HFFc6 (cell line): Measurements from ENCODE around the gene SLAIN2. TPM values are rescaled to one million over a fixed set of nuclear protein-coding genes. Genes with fewer than 3 reads are reported as not detected.

Source experiments
- DNase-seq: peaks from one replicate; pipeline ENCODE4 v3.0.0-alpha.2; 2018
- H3K27ac Mint-ChIP-seq: 2 replicates; pipeline ENCODE4 v1.8.0; 2020; ENCODE audit warnings: mild to moderate bottlenecking, mixed read lengths
- H3K27me3 Mint-ChIP-seq: 2 replicates; pipeline ENCODE4 v1.8.0; 2021; ENCODE audit warnings: mild to moderate bottlenecking, moderate library complexity, mixed read lengths; ENCODE audit not compliant: insufficient read depth
- H3K36me3 Mint-ChIP-seq: 2 replicates; pipeline ENCODE4 v1.8.0; 2021; ENCODE audit warnings: low read depth, mixed read lengths
- H3K4me1 Mint-ChIP-seq: 2 replicates; pipeline ENCODE4 v1.8.0; 2020; ENCODE audit warnings: low read depth, mixed read lengths
- H3K4me3 Mint-ChIP-seq: 2 replicates; pipeline ENCODE4 v1.8.0; 2020; ENCODE audit warnings: mild to moderate bottlenecking, moderate library complexity, mixed read lengths
- H3K9me3 Mint-ChIP-seq: 2 replicates; pipeline ENCODE4 v1.8.0; 2020; ENCODE audit warnings: mild to moderate bottlenecking, mixed read lengths
- total RNA-seq, 6 experiments: library from RNA; stranded (reverse); fragmentation: NEBNext Ultra II Directional; extraction: Animal tissue kit (Norgen Biotek cat#: 25700); gene quantifications; 2 replicates in 1 of 6; 3 replicates in 5 of 6; pipeline ENCODE4 v1.2.3, GENCODE V29; 2021
- TF ChIP-seq, protein P1 (sequence below): fragments of 200-600 bp; sonication (generic); IDR thresholded peaks from 2 replicates; pipeline ENCODE4 v1.5.0; 2021; ENCODE audit warnings: antibody characterized with exemption, mild to moderate bottlenecking

Gene SLAIN2
- total RNA-seq, 6 experiments from 2014 or later = 93.7 to 136 (median 114) TPM

DNA sequence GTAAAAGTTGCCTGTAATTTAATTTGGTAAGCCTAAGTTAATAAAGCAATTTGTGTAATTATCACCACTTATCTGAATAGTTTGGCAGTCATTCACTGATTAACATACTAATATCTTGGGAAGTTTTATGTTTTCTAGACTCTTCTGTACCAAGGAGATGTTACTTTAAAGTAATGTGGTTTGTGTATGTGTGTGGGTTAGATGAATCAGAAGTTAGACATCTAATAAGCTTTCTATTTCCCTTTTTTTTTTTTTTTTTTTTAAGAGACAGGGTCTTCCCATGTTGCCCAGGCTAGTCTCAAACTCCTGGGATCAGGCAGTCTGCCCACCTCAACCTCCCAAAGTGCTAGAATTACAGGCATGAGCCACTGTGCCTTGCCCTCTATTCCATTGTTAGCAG is 5.3 kb downstream of the SLAIN2 start:
- peak overlapping the region; percentile 66 for H3K4me3 Mint-ChIP-seq
- peak overlapping the region; percentile 78 for H3K27ac Mint-ChIP-seq
- H3K27me3 Mint-ChIP-seq = peaks cover 2% of the 10 kb centered on the region; the same call in 1 of the 2 replicates
- H3K9me3 Mint-ChIP-seq = no peaks in the 10 kb centered on the region
- DNase-seq = no peak
- H3K36me3 Mint-ChIP-seq = peaks cover 7% of the 10 kb centered on the region
- H3K4me1 Mint-ChIP-seq = peaks cover 70% of the 10 kb centered on the region
- TF ChIP-seq, protein P1, sequence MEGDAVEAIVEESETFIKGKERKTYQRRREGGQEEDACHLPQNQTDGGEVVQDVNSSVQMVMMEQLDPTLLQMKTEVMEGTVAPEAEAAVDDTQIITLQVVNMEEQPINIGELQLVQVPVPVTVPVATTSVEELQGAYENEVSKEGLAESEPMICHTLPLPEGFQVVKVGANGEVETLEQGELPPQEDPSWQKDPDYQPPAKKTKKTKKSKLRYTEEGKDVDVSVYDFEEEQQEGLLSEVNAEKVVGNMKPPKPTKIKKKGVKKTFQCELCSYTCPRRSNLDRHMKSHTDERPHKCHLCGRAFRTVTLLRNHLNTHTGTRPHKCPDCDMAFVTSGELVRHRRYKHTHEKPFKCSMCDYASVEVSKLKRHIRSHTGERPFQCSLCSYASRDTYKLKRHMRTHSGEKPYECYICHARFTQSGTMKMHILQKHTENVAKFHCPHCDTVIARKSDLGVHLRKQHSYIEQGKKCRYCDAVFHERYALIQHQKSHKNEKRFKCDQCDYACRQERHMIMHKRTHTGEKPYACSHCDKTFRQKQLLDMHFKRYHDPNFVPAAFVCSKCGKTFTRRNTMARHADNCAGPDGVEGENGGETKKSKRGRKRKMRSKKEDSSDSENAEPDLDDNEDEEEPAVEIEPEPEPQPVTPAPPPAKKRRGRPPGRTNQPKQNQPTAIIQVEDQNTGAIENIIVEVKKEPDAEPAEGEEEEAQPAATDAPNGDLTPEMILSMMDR = no peak

DNA sequence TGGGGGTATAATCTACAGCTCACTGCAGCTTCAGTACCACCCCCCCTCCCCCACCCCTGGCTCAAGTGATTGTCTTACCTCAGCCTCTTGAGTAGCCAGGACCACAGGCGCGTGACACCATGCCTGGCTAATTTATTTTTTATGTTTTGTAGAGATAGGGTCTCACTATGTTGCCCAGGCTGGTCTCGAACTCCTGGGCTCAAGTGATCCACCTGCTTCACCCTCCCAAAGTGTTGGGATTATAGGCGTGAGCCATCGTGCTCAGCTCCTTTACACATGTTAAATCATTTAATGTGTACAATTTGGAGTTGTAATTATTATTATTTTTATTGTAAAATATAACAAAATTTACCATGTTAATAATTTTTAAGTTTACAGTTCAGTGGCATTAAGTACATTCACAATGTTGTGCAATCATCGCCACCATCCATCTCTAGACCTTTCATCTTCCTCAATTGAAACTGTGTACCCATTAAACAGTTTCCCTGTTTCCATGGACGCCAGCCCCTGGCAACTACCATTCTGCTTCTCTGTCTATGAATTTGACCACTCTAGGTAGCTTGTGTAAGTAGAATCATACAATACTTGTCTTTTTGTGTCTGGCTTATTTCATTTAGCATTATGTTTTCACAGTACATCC is 6.1 kb downstream of the SLAIN2 start:
- H3K27ac Mint-ChIP-seq = no peak overlapping the region
- no peak for DNase-seq
- H3K27me3 Mint-ChIP-seq = peaks cover under 1% of the 10 kb centered on the region; the same call in 1 of the 2 replicates
- no peaks in the 10 kb centered on the region for H3K9me3 Mint-ChIP-seq
- TF ChIP-seq, protein P1 = no peak
- no peak overlapping the region for H3K4me3 Mint-ChIP-seq
- peaks cover 70% of the 10 kb centered on the region for H3K4me1 Mint-ChIP-seq
- H3K36me3 Mint-ChIP-seq = peaks cover 7% of the 10 kb centered on the region

- no peak overlapping the region for H3K4me3 Mint-ChIP-seq
- H3K27ac Mint-ChIP-seq = no peak overlapping the region
- TF ChIP-seq, protein P1 = no peak
- no peak for DNase-seq
- peaks cover 54% of the 10 kb centered on the region for H3K4me1 Mint-ChIP-seq
- no peaks in the 10 kb centered on the region for H3K9me3 Mint-ChIP-seq
- no peaks in the 10 kb centered on the region for H3K27me3 Mint-ChIP-seq
- H3K36me3 Mint-ChIP-seq = peaks cover 12% of the 10 kb centered on the region
Measured at GRCh38 chr4:48350871-48351270, 9.5 kb downstream of the SLAIN2 start.

DNA sequence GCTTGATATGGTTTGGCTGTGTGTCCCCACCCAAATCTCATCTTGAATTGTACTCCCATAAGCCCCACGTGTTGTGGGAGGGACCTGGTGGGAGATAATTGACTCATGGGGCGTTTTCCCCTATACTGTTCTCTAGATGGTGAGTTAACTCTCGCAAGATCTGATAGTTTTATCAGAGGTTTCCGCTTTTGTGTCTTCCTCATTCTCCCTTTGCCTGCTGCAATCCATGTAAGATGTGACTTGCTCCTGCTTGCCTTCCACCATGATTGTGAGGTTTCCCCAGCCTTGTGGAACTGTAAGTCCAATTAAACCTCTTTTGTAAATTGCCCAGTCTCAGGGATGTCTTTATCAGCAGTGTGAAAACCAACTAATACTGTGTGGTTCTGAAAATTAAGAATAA is 11.5 kb downstream of the SLAIN2 start:
- TF ChIP-seq, protein P1 = no peak
- Mint-ChIP-seq H3K4me1 (peaks cover 46% of the 10 kb centered on the region), H3K4me3 (no peak overlapping the region), H3K27ac (no peak overlapping the region), H3K9me3 (no peaks in the 10 kb centered on the region), H3K27me3 (no peaks in the 10 kb centered on the region), H3K36me3 (peaks cover 12% of the 10 kb centered on the region)
- DNase-seq = no peak

DNA sequence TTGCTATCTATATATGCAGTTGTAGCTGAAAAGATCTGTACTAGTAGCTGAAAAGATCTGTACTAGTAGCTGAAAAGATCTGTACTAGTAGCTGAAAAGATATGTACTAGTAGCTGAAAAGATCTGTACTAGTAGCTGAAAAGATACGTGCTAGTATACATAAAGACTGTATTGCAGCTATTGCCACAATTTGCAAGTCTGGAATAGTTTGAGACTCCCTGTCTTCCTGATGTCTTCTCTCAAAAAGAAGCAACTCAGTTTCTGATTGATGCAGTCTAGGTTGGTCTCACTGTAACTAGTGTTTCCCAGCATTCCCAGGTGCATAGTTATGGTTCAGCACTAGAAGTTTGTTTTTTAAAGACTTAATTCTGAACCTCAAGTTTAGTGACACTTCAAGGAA is 15.0 kb downstream of the SLAIN2 start:
- no peaks in the 10 kb centered on the region for H3K27me3 Mint-ChIP-seq
- peaks cover 12% of the 10 kb centered on the region for H3K36me3 Mint-ChIP-seq
- TF ChIP-seq, protein P1 = no peak

More for the DNA sequence above, 15.0 kb downstream of the SLAIN2 start:
- H3K9me3 Mint-ChIP-seq = no peaks in the 10 kb centered on the region
- H3K27ac Mint-ChIP-seq = 0 out of 2 replicates have a peak overlapping the region, but pooled peaks have one; percentile 18
- peaks cover 36% of the 10 kb centered on the region for H3K4me1 Mint-ChIP-seq
- no peak overlapping the region for H3K4me3 Mint-ChIP-seq
- no peak for DNase-seq
